Caco-2 (cell line): ENCODE data around the gene PDE11A. TPM values are rescaled to one million over a fixed set of nuclear protein-coding genes. Genes with fewer than 3 reads are reported as not detected.

Source experiments
- BruUV-seq: library from RNA; stranded (reverse); fragments of 400-500 nt; replicated peaks from 2 replicates; lab custom pipeline; 2021; lab: Mats Ljungman, UMichigan
- CTCF ChIA-PET: fragments of 300-600 bp; sonication (Branson Sonifier 250); formaldehyde crosslinking; loops from one replicate; lab custom pipeline; 2022; ENCODE audit warnings: antibody characterized with exemption; lab: Charles Lee
- POLR2A ChIA-PET: fragments of 300-600 bp; sonication (Branson Sonifier 250); formaldehyde crosslinking; loops from one replicate; lab custom pipeline; 2022; ENCODE audit warnings: antibody characterized with exemption; lab: Charles Lee
- DNase-seq, 2 experiments: peaks; one replicate each; pipeline versions ENCODE4 v3.0.0 to v3.0.0-alpha.2; 2020 to 2022
- H3K27me3 ChIP-seq: replicated peaks from 2 replicates; pipeline ENCODE4 v1.6.0; 2011; ENCODE audit warnings: low read length; ENCODE audit not compliant: control insufficient read depth, insufficient read depth
- H3K36me3 ChIP-seq: 2 replicates; pipeline ENCODE4 v1.5.1; 2011; ENCODE audit warnings: low read length; ENCODE audit not compliant: control insufficient read depth, insufficient read depth
- H3K4me1 ChIP-seq: fragments of 250-450 bp; sonication (Bioruptor Pico); 2 replicates; pipeline ENCODE4 v1.5.1; 2020; ENCODE audit warnings: mild to moderate bottlenecking
- H3K4me3 ChIP-seq: 2 replicates; pipeline ENCODE4 v1.5.1; 2011; ENCODE audit warnings: low read depth, mild to moderate bottlenecking, control low read depth, low read length
- H3K9me3 ChIP-seq: fragments of 250-450 bp; sonication (Bioruptor Pico); 2 replicates; pipeline ENCODE4 v1.5.1; 2020; ENCODE audit warnings: mild to moderate bottlenecking, moderate library complexity
- H3K27ac Mint-ChIP-seq: one replicate; pipeline ENCODE4 v1.8.0; 2022; ENCODE audit warnings: mixed read lengths; ENCODE audit not compliant: unreplicated experiment
- H3K27me3 Mint-ChIP-seq: one replicate; pipeline ENCODE4 v1.8.0; 2022; ENCODE audit warnings: mixed read lengths; ENCODE audit not compliant: insufficient read depth, unreplicated experiment
- H3K36me3 Mint-ChIP-seq: one replicate; pipeline ENCODE4 v1.8.0; 2022; ENCODE audit warnings: mild to moderate bottlenecking, mixed read lengths; ENCODE audit not compliant: insufficient read depth, unreplicated experiment
- H3K4me1 Mint-ChIP-seq: one replicate; pipeline ENCODE4 v1.8.0; 2022; ENCODE audit warnings: low read depth, mixed read lengths; ENCODE audit not compliant: unreplicated experiment
- H3K4me3 Mint-ChIP-seq: one replicate; pipeline ENCODE4 v1.8.0; 2022; ENCODE audit warnings: mild to moderate bottlenecking, moderate library complexity, mixed read lengths; ENCODE audit not compliant: unreplicated experiment
- H3K9me3 Mint-ChIP-seq: one replicate; pipeline ENCODE4 v1.8.0; 2022; ENCODE audit warnings: mixed read lengths; ENCODE audit not compliant: unreplicated experiment
- CTCF ChIP-seq, 2 experiments: fragments of 200-600 bp in 1 of 2; IDR thresholded peaks; 1 replicate in 1 of 2; 2 replicates in 1 of 2; pipeline versions ENCODE4 v1.5.1 to v1.8.0; 2011 to 2022; ENCODE audit warnings: antibody characterized with exemption in 1 of 2, control low read depth in 1 of 2, inconsistent platforms in 1 of 2, low read depth in 1 of 2, low read length in 1 of 2, mild to moderate bottlenecking in 1 of 2, moderate library complexity in 1 of 2; ENCODE audit not compliant: insufficient read depth in 1 of 2, severe bottlenecking in 1 of 2, unreplicated experiment in 1 of 2
- intact Hi-C: fragments of 100-400 bp; cut with micrococcal nuclease; formaldehyde crosslinking; loops from one replicate; pipeline ENCODE4 v1.10.0; 2022; ENCODE audit not compliant: unreplicated experiment
- total RNA-seq: library from RNA; stranded (reverse); gene quantifications from 2 replicates; pipeline ENCODE4 v1.2.3, GENCODE V29; 2022

The PDE11A gene
- total RNA-seq, 1 experiment from 2014 or later = 0.25 TPM

DNA sequence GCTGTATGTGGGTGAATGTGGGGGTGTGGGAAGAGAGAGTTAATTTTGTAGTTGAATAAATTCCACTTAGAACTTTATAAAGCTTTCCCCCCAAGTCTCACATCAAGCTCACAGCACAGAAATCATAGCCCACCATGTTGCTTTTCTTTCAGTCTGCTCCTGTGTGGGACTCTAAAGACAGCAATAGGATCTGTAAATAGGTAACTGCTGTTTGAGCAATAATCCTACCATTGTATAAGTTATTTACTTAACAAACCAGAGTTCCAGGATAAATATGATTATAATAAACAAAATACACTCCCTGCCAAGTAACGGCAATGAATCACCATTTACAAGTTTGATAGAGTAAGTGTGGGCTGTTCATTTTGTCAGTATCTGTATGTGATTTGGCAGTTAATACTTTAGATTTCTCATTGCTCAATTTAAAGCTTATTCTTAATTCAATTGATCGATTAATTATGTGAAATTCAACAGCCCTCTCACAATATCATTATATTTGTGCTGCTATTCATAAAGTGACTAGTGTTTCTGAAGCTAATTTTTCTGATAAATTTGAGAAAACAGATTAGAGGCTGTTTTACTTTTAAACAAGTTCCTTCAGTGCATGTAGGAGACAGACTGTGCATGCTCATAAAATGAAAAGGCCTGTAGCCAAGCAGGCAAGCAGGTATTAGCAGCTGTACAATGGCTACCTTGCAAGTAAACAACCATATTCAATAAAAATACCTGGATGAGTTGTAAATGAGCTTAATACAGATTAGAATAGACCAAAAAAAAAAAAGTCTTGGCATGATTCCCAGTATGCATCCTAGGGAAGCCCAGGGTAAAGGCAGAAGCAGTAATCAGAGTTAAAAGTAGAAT lies 142.7 kb downstream of the PDE11A start:
- Mint-ChIP-seq H3K27ac (no peak overlapping the region), H3K4me1 (no peaks in the 10 kb centered on the region), H3K4me3 (no peak overlapping the region), H3K9me3 (no peaks in the 10 kb centered on the region), H3K27me3 (peaks cover 13% of the 10 kb centered on the region), H3K36me3 (no peaks in the 10 kb centered on the region)
- H3K36me3 ChIP-seq = no peaks in the 10 kb centered on the region
- CTCF ChIA-PET = no interaction called here
- no peak for TF ChIP-seq CTCF (IDR thresholded peaks at IDR 0.05; ENCODE audit: insufficient read depth in 1 of 2, low read depth in 1 of 2, low read length in 1 of 2, severe bottlenecking in 1 of 2, unreplicated experiment in 1 of 2)
- H3K9me3 ChIP-seq = peaks cover 6% of the 10 kb centered on the region; the same call in 1 of the 2 replicates
- H3K4me3 ChIP-seq = no peak overlapping the region
- no peaks in the 10 kb centered on the region for H3K4me1 ChIP-seq
- intact Hi-C loops = no loop called here
- no TSS peak for BruUV-seq
- H3K27me3 ChIP-seq = no peaks in the 10 kb centered on the region
- POLR2A ChIA-PET = no interaction called here
- DNase-seq = no peak

GRCh38 chr2:177923323-177923722 lies 149.3 kb downstream of the PDE11A start:
- intact Hi-C loops = no loop called here
- Mint-ChIP-seq H3K4me3 (no peak overlapping the region), H3K9me3 (no peaks in the 10 kb centered on the region), H3K4me1 (no peaks in the 10 kb centered on the region), H3K27me3 (peaks cover 5% of the 10 kb centered on the region), H3K36me3 (no peaks in the 10 kb centered on the region), H3K27ac (no peak overlapping the region)
- no peaks in the 10 kb centered on the region for H3K27me3 ChIP-seq
- POLR2A ChIA-PET = no interaction called here
- no peak for DNase-seq
- H3K4me1 ChIP-seq = no peaks in the 10 kb centered on the region
- no peak overlapping the region for H3K4me3 ChIP-seq
- CTCF ChIA-PET = no interaction called here
- no TSS peak for BruUV-seq
- H3K36me3 ChIP-seq = no peaks in the 10 kb centered on the region
- 0 out of 2 replicates have a peak, but pooled peaks cover 3% of the 10 kb centered on the region for H3K9me3 ChIP-seq
- TF ChIP-seq CTCF (IDR thresholded peaks at IDR 0.05; ENCODE audit: insufficient read depth in 1 of 2, low read depth in 1 of 2, low read length in 1 of 2, severe bottlenecking in 1 of 2, unreplicated experiment in 1 of 2) = no peak

DNA sequence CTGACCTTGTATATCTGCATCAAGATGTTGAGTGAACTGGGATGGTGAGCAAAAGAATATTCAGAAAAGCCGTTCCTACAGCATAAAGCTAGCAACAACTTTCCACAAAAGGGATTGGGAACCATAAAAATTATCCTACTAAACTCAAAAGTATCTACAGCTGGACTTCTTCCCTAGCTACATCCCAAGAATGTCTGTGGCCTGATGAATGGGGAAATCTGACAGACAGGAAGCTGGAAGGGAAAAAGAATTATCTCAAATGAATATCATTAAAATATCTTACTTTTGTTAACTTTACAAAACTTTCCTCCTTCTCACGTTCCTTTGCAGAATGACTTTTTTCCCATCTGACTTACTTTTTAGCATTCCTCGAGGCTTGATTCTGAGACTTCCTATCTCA lies 150.9 kb downstream of the PDE11A start:
- H3K4me3 Mint-ChIP-seq = no peak overlapping the region
- Histone ChIP-seq H3K36me3 (no peaks in the 10 kb centered on the region), H3K4me3 (no peak overlapping the region), H3K27me3 (no peaks in the 10 kb centered on the region), H3K9me3 (0 out of 2 replicates have a peak, but pooled peaks cover 3% of the 10 kb centered on the region), H3K4me1 (no peaks in the 10 kb centered on the region)
- intact Hi-C loops = no loop called here
- H3K36me3 Mint-ChIP-seq = no peaks in the 10 kb centered on the region
- POLR2A ChIA-PET = no interaction called here
- DNase-seq = no peak
- no peaks in the 10 kb centered on the region for H3K4me1 Mint-ChIP-seq
- no peak overlapping the region for H3K27ac Mint-ChIP-seq
- BruUV-seq = no TSS peak
- peaks cover 7% of the 10 kb centered on the region for H3K27me3 Mint-ChIP-seq
- TF ChIP-seq CTCF (IDR thresholded peaks at IDR 0.05; ENCODE audit: insufficient read depth in 1 of 2, low read depth in 1 of 2, low read length in 1 of 2, severe bottlenecking in 1 of 2, unreplicated experiment in 1 of 2) = no peak
- CTCF ChIA-PET = no interaction called here
- H3K9me3 Mint-ChIP-seq = no peaks in the 10 kb centered on the region
